GM19238 (cell line): Measurements from ENCODE around the gene YPEL4.

ENCODE experiments used
- DNase-seq: peaks from one replicate; pipeline ENCODE4 v3.0.0; 2011; ENCODE audit warnings: low spot score; ENCODE audit not compliant: insufficient read length

YPEL4 gene

GRCh38 chr11:57651408-57651807, 1.7 kb upstream of the YPEL4 start:
- DNase-seq = no peak

GRCh38 chr11:57650739-57651090, 1.0 kb upstream of the YPEL4 start:
- no peak for DNase-seq

DNA sequence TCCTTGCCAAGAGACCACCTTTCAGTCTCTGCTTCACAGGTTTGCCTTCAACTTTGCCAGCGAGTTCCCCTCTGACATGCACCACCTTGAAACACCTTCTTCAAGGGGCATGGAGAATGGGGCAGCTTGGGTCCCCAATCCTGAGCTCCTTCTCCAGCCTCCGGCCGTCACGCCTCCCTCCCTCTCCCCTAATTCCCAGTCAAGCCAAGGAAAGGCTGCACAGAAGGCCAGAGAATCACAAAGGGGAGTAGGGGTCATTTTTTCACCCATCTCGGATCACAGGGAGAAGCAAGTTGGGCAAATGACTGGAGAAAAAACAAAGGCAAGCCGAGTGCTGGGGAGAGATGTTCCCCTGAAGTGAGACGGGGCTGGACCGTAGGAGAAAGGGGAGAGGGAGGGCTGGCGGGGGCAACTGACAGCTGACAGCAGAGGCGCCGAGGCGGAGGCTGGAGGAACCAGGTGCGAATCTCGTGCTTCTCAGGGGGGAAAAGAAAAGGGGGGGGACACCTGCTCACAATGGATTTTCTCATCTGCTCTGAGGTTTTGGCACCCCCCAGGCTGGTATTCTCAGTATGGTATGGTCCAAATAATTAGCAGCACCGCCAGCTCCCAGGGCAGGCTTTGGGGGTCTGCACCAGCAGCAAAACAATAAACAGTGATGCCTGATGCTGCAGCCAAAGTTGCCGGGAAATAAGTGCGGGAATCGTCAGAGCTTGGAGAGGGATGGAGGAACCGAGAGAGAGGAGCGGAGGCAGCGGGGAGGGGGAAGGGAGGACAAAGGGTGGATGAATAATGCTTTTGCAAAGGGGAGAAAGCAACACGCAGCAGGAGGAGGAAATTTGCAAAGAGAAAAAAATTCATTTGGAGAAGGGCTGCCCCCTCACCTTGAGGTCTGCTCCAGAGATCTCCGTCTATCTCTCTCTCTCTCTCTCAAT, 644 bp downstream of the YPEL4 start:
- DNase-seq = no peak

- no peak for DNase-seq
Observed at GRCh38 chr11:57647960-57648800, 1.5 kb downstream of the YPEL4 start.

GRCh38 chr11:57647372-57647771, 2.3 kb downstream of the YPEL4 start:
- no peak for DNase-seq

DNA sequence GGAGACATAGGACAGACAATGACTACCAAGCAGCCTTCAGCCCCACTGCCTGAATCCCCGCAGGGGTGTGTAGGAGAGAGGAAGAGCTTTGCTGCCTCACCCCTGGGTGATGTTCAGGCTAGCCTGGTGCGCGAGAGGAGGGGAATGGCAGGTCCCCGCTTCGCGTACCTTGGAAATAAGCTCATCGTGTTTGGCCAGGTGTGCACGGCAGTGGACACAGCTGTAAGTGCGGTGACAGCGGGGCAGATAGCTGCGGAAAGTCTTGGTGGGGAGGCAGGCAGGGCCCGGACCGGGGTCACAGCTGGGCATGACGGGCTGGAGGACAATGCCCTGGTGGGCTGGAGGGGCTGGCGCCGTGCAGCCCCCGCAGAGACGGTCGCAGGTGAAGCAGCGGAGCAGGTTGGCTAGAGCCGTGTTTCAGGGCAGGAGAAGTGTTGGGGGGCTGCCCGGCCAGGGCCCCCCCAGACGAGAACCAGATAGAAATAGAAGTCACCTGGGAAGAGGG, 2.9 kb downstream of the YPEL4 start:
- no peak for DNase-seq

DNA sequence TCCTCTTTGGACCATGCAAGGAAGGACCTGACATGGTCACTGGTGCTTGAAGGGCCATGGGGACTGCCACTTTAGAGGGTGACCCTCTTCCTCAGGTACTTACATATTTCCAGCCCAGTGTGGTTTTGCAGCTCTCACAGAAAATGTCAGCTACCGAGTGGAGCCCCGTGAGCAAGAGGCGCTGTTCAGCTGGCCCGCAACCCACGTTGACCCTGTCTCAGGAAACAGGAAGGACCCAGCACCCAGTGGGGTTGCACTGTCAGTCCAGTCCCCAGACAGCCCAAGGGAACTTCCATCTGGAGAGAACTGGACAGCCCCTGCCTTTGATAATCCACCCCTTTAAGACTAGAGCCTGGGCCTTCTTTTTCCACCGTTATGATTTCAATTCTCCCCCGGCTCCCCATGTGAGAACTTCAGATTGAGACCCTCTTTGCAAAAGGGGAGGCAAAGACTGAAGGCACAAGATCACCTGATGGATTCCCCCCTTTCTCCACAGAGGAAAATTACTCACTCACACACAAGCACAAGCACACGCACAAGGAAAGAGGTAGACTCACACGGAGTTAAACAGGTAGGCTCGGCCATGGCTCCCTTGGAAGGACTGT, 3.4 kb downstream of the YPEL4 start:
- DNase-seq = no peak

DNA sequence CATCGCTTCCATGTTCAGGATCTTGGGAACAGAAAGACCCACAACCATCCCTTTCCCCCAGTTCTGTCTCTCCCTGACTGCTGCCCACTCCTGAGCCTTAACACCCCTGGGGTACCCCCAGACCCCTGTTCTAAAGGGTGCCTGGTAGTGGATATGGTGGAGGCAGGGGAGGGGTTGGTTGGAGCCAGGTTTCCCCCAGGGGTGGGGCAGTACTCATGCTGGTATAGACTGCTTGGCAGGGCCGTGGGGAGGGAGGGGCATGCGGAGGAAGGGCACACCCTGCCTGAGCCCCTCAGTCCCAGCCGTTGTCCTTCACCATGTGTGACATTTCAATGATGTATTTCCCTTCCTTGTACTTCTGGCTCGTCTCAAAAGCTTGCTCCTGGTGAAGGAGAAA, 4.0 kb downstream of the YPEL4 start:
- no peak for DNase-seq

DNA sequence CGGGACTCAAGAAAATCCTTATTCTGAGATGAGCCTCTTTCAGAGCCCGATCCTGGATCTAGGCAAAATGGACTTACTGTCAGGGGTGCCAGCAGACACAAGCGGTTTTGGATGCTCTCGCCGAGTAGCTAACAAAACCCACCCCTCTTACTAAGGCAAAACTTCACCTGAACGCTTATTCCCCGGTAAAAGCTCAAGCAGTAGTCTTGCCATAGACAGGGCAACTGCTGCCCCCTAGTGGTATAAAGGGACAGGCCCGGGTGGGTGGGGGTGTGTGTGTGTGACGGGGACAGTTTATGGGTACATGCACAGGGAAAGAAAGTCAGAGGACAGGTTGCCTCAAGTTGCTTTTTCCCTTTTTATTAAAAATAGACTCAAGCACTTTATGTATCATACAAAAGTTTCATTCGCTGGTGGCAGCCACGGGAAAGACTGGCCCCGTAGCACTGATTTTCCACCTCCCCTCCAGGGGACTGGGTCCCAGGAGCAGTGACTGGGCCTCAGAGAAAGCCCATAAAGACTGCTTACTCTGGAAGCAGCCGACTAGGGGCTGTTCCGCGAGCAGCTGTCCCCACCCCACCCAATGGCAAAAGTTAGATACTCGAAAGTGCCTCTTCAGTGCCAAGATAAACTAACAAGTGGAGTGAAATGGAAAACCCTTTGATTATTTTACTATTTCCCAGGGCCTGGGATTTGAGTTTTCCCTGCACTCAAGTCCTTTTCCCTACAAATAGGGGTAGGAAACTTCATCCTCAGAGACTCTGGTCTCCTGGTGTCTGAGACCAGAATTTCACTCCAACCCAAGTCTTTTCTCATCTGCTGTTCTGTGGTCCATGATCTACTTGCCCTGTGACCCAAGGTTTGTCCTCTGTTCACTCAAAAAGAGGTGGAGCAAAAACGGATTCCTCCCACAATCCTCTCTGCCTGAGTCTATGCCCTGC, 4.7 kb downstream of the YPEL4 start:
- DNase-seq = peak; percentile 69

DNA sequence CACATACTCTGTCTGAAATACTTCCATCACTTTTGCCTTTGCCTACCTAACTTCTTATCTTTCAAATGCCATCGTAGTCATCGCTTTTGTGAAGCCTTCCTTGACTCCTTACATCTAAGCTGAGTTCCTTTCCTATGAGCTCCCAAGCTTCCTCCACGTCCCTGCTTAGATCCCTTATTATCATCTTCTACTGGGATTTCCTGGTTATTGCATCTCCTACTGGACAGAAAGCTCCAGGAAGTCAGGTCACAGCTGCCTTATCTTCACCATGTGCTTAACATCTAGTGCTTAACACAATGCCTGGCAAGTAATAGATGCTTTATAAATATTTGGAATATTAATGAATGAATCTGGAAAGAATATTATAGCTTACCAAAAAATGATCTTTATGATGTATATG, 5.9 kb downstream of the YPEL4 start:
- DNase-seq = no peak

DNA sequence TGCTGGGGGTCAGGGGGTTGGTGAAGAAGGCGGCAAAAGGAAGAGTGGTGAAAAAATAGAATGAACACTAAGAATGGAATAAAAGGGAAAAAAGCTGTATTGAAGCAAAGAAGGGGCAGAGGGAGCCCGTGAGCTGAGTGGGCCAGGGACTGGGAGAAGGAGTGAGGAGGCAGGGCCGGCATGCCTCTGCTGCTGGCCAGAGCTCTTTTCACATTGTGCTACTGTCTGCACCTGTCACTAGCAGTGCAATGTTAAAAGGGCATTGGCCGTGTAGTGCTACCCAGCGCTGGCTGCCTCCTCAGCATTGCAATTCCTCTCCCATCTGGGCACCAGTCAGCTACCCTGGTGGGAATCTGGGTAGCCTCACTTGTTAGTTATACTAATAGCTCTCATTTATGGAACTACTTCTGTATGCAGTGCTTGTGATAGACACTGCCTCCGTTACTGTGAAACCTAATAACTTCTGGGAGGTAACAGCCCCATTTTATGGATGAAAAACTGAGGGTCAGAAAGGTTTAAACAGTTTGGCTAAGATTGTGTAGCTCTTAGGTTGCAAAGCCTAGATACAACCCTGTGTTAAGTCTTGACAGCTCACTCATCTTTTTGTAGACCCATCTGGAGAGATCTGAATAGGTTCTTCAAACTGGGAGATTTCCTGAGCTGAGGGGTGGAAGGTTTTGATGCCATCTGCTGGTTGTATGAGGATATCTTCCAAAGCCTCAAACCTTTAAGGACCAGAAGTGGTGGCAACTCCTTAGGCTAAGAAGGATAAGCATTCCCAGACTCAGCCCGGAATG, 8.5 kb downstream of the YPEL4 start:
- no peak for DNase-seq

DNA sequence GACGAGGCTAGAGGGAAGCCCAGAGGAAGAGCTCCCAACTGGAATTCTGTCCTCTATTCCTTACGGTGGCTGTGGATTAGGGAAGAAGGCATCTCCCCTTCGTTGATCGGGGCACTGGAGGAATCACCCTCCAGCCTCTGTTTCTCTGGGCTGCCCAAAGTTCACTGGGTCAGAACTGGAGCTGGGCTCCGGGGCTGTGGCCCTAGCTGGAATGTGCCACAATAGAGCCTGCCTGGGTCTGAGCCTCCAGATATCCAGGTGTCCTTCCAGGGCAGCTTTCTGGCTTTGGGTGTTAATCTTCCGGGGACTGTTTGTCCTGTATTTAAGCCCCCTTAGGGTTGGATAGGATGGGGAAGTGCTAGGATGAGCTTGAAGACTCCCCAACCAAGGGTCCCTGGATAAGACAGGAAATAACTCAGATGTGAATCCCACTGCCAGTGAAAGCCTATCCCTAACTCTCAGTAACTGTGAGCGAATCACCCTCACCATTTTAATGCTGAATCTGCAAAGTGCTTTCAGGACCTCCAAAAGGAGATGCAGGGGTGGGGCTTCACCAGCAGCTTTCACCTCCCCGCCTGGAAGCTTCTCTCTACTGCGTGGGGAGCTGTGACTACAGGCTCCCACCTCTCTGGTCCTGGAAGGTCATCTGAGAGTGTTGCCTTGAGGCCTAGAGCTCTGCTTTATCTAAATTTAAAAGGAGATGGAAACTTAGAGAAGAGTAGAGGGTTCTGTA, 9.5 kb downstream of the YPEL4 start:
- DNase-seq = no peak

- no peak for DNase-seq
Observed at GRCh38 chr11:57639321-57640067, 10.2 kb downstream of the YPEL4 start.

- DNase-seq = no peak
Observed at GRCh38 chr11:57638811-57639320, 10.8 kb downstream of the YPEL4 start.

DNA sequence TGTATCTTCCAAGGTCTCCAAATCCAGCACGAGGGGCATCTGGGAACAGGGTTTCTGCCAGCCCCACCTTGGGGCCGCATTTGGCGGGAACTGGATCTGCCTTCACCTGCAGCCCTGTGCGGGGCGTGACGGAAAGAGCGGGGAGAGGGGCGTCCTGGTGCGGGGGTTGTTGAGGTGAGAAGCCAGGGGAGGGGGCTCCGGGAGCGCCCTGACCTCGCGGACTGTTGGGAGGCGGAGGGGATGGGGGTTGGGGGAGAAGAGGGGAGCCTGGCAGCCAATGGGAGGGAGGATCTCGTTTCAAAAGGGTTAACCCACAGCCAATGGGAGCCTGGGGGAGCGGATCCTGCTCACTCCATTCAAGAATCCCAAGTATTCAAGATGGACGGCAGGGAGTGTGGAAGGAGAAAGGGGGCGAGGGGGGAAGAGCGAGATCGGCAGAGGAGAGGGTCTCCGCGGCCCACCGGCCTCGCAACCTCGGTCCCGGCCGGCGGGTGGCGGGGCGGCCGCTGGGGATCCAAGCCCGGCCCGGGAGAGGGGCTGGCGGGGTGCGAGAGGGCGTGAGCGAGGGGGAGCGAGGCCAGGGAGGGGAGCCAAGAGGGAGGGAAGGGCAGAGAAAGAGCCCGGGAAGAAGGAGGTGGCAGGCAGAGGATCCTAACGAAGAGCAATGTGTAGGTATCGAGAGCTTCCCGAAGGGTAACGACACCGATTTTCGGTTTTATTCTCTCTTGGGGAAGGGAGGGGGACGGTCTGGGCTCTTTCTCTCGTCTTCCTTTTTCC, 11.5 kb downstream of the YPEL4 start:
- DNase-seq = peak; percentile 50

DNA sequence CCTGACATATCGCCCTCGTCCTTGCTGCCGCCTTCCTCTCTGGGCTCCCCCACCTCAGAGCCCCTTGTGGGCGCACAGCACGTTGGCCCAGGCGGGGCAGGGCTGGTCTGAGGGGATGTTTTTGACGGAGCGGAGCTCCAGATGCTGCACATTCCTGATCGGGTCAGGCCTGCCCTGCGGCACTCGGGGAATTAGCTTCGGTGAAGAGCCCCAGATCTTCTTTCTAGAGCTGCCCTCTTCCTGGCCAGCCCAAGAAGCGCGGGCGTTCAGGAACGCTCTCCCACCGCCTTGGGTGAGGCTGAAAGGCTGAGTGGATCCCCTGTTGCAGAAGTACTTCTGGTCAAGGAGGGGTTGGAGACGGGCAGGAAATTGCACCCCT, 12.1 kb downstream of the YPEL4 start:
- no peak for DNase-seq

DNA sequence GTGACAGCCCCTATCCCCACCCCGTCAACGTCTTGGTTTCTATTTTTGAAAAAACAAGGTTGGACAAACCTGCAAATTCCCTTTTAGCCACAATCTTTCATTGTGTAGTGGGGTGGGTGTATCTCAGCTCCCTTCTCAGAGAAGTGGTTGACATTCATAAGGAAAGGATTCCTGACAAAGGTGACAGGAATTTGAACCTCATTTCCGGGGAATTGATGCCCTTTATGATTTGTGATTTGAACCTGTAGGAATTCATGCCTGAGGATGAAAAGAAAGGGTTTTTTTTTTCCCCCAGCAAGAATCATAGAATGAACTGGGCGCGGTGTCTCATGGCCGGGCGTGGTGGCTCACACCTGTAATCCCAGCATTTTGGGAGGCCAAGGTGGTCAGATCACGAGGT, 14.5 kb downstream of the YPEL4 start:
- DNase-seq = no peak

DNA sequence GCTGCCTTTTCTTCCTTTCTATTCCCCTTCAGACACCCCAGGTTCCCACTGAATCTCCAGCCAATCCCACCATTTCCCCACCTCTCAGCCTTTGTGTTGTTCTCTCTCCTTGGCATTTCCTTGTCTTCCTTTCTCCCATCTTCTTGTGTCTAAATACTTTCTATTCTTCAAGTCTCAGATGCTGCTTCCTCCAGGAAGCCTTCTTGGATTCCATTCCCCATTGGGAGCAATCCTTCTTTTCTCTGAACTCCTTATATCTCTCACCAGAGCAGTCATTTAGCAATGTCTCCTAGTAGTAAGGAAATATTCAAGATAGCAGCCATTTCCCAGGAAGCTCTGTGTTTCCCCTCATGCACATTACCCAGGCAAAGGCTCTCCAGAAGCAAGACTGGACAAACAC, 15.4 kb downstream of the YPEL4 start:
- DNase-seq = no peak
